Measurements from ENCODE around the gene CALR3. TPM values are rescaled to one million over a fixed set of nuclear protein-coding genes. Genes with fewer than 3 reads are reported as not detected.
"Not testable (repeated sequence)": the region's sequence is repeated elsewhere in the genome, so short reads cannot be mapped to it uniquely, and the experiment has no call there.

The CALR3 gene
- total RNA-seq, 1 experiment from 2014 or later, result not detected

GRCh38 chr19:16462757-16463250, 33.2 kb downstream of the CALR3 start:
- no peak for DNase-seq (ENCODE audit: low spot score)

GRCh38 chr19:16461630-16462051, 34.3 kb downstream of the CALR3 start:
- peak; percentile 56 for DNase-seq (ENCODE audit: low spot score)
- in situ Hi-C loops (cut with HindIII; ENCODE audit: low sequenced_read_pairs), result no loop called here

More at GRCh38 chr19:16462757-16463250, 33.2 kb downstream of the CALR3 start:
- in situ Hi-C loops (cut with HindIII; ENCODE audit: low sequenced_read_pairs), result no loop called here

- no peak for DNase-seq (ENCODE audit: low spot score)
- in situ Hi-C loops (cut with HindIII; ENCODE audit: low sequenced_read_pairs), result no loop called here
Observed at GRCh38 chr19:16460454-16460853, 35.5 kb downstream of the CALR3 start.

GRCh38 chr19:16459680-16460079, 36.3 kb downstream of the CALR3 start:
- in situ Hi-C loops (cut with HindIII; ENCODE audit: low sequenced_read_pairs), result no loop called here
- DNase-seq (ENCODE audit: low spot score), result no peak

GRCh38 chr19:16458391-16459341, 37.3 kb downstream of the CALR3 start:
- in situ Hi-C loops (cut with HindIII; ENCODE audit: low sequenced_read_pairs), result no loop called here
- DNase-seq (ENCODE audit: low spot score), result peak; percentile 40

- DNase-seq (ENCODE audit: low spot score), result no peak
- in situ Hi-C loops (cut with HindIII; ENCODE audit: low sequenced_read_pairs), result no loop called here
Observed at GRCh38 chr19:16457954-16458331, 38.0 kb downstream of the CALR3 start.

GRCh38 chr19:16457195-16457953, 38.6 kb downstream of the CALR3 start:
- in situ Hi-C loops (cut with HindIII; ENCODE audit: low sequenced_read_pairs), result no loop called here
- peak; percentile 67 for DNase-seq (ENCODE audit: low spot score)

GRCh38 chr19:16456652-16457194, 39.2 kb downstream of the CALR3 start:
- DNase-seq (ENCODE audit: low spot score), result no peak
- in situ Hi-C loops (cut with HindIII; ENCODE audit: low sequenced_read_pairs), result no loop called here

GRCh38 chr19:16455489-16455888, 40.5 kb downstream of the CALR3 start:
- DNase-seq (ENCODE audit: low spot score), result no peak
- in situ Hi-C loops (cut with HindIII; ENCODE audit: low sequenced_read_pairs), result no loop called here

GRCh38 chr19:16454351-16454918, 41.5 kb downstream of the CALR3 start:
- in situ Hi-C loops (cut with HindIII; ENCODE audit: low sequenced_read_pairs), result no loop called here
- DNase-seq (ENCODE audit: low spot score), result no peak

GRCh38 chr19:16452325-16452724, 43.6 kb downstream of the CALR3 start:
- no peak for DNase-seq (ENCODE audit: low spot score)
- in situ Hi-C loops (cut with HindIII; ENCODE audit: low sequenced_read_pairs), result no loop called here

- in situ Hi-C loops (cut with HindIII; ENCODE audit: low sequenced_read_pairs), result no loop called here
Observed at GRCh38 chr19:16449330-16449961, 46.5 kb downstream of the CALR3 start.

GRCh38 chr19:16448872-16449271, 47.1 kb downstream of the CALR3 start:
- in situ Hi-C loops (cut with HindIII; ENCODE audit: low sequenced_read_pairs); DNase-seq (ENCODE audit: low spot score): not testable (repeated sequence)

More at GRCh38 chr19:16449330-16449961, 46.5 kb downstream of the CALR3 start:
- DNase-seq (ENCODE audit: low spot score), result no peak

GRCh38 chr19:16446724-16447368, 49.1 kb downstream of the CALR3 start:
- in situ Hi-C loops (cut with HindIII; ENCODE audit: low sequenced_read_pairs), result no loop called here
- no peak for DNase-seq (ENCODE audit: low spot score)

- no peak for DNase-seq (ENCODE audit: low spot score)
- in situ Hi-C loops (cut with HindIII; ENCODE audit: low sequenced_read_pairs), result no loop called here
Observed at GRCh38 chr19:16446108-16446723, 49.8 kb downstream of the CALR3 start.

GRCh38 chr19:16445238-16446107, 50.5 kb downstream of the CALR3 start:
- DNase-seq (ENCODE audit: low spot score), result no peak
- in situ Hi-C loops (cut with HindIII; ENCODE audit: low sequenced_read_pairs), result no loop called here

- in situ Hi-C loops (cut with HindIII; ENCODE audit: low sequenced_read_pairs), result no loop called here
- DNase-seq (ENCODE audit: low spot score), result no peak
Observed at GRCh38 chr19:16444269-16444600, 51.7 kb downstream of the CALR3 start.

Data from G401 (cell line).